ENCODE results near the gene FCRLA. TPM values are rescaled to one million over a fixed set of nuclear protein-coding genes. Genes with fewer than 3 reads are reported as not detected.

FCRLA gene
- total and polyA plus RNA-seq, 2 donors (not counting 1 experiment from before 2014, with no cell fraction given) = 140 to 248 TPM

GRCh38 chr1:161737625-161738024, 30.6 kb downstream of the FCRLA start:
- TF ChIP-seq EZH2 (IDR thresholded peaks at IDR 0.05; ENCODE audit: borderline replicate concordance, insufficient read depth, low read depth, low read length, poor library complexity, severe bottlenecking) (no peak), CTCF (IDR thresholded peaks at IDR 0.05) (no peak)
- Mint-ChIP-seq H3K27me3 (no peaks in the 10 kb centered on the region), H3K27ac (peak overlapping the region; percentile 53), H3K4me3 (no peak overlapping the region), H3K9me3 (ENCODE audit: insufficient read depth) (no peaks in the 10 kb centered on the region), H3K4me1 (peaks cover 41% of the 10 kb centered on the region)
- no peak overlapping the region for H3K9ac ChIP-seq (ENCODE audit: low read length)
- WGBS (ENCODE audit: insufficient coverage) = no CpG with 5 or more reads among the region's 2 CpGs
- POLR2A ChIA-PET = interaction anchor here (2.1 to 5.7 kb wide), 3 partner anchors 10 to 125 kb away, joined by 5 to 82 read pairs (median 12); partner anchors contain the start of gene FCRLA
- DNase-seq = no peak
- no peaks in the 10 kb centered on the region for H4K20me1 ChIP-seq (ENCODE audit: control insufficient read depth, insufficient read depth, low read length, poor library complexity, severe bottlenecking)
- no peak overlapping the region for H3K4me3 ChIP-seq (ENCODE audit: control extremely low read depth in 1 of 5, extremely low read depth in 1 of 5, insufficient read depth in 1 of 5, low read depth in 2 of 5, low read length in 4 of 5)
- intact Hi-C loops (cut with micrococcal nuclease) = no loop called here
- no peaks in the 10 kb centered on the region for H3K27me3 ChIP-seq (replicated peaks in 1 of 4; ENCODE audit: control extremely low read depth in 1 of 4, control insufficient read depth in 3 of 4, insufficient read depth in 4 of 4, low read length in 3 of 4)
- CTCF ChIA-PET = interaction anchor here (0.9 to 7.9 kb wide), 14 partner anchors 8 to 263 kb away, joined by 3 to 142 read pairs (median 6); partner anchors contain the start of genes DUSP12, FCRLA and FCRLB
- no peak overlapping the region for H3K27ac ChIP-seq (ENCODE audit: low read length in 2 of 2)
- peaks cover 34 to 35% of the 10 kb centered on the region in 2 donors for H3K4me1 ChIP-seq (ENCODE audit: control insufficient read depth in 2 of 2, insufficient read depth in 2 of 2, low read length in 2 of 2)
- no peaks in the 10 kb centered on the region for H3K36me3 ChIP-seq (replicated peaks in 1 of 2; ENCODE audit: control extremely low read depth in 1 of 2, control insufficient read depth in 1 of 2, extremely low read depth in 1 of 2, insufficient read depth in 2 of 2, low read length in 1 of 2)
- H3K9me3 ChIP-seq (ENCODE audit: control extremely low read depth in 1 of 3, control insufficient read depth in 2 of 3, insufficient read depth in 1 of 3, low read length in 2 of 3) = no peaks in the 10 kb centered on the region
- no peak for ATAC-seq (ENCODE audit: low read depth)
- no peak overlapping the region for H3K4me2 ChIP-seq (replicated peaks; ENCODE audit: low read depth, low read length, poor library complexity, severe bottlenecking)
- no peak overlapping the region for H2AFZ ChIP-seq (ENCODE audit: insufficient read depth, low read depth, low read length, poor library complexity, severe bottlenecking)
- no peaks in the 10 kb centered on the region for H3K79me2 ChIP-seq (ENCODE audit: control insufficient read depth, insufficient read depth, low read length)

- no peaks in the 10 kb centered on the region for H3K27me3 ChIP-seq (replicated peaks in 1 of 4; ENCODE audit: control extremely low read depth in 1 of 4, control insufficient read depth in 3 of 4, insufficient read depth in 4 of 4, low read length in 3 of 4)
- ATAC-seq (ENCODE audit: low read depth) (peak; percentile 69), DNase-seq (peak; percentile 80)
- no peaks in the 10 kb centered on the region for H3K9me3 Mint-ChIP-seq (ENCODE audit: insufficient read depth)
- peaks cover 41% of the 10 kb centered on the region for H3K4me1 Mint-ChIP-seq
- H3K4me2 ChIP-seq (replicated peaks; ENCODE audit: low read depth, low read length, poor library complexity, severe bottlenecking) = peak overlapping the region; percentile 65
- peaks cover 34 to 35% of the 10 kb centered on the region in 2 donors for H3K4me1 ChIP-seq (ENCODE audit: control insufficient read depth in 2 of 2, insufficient read depth in 2 of 2, low read length in 2 of 2)
- TF ChIP-seq EZH2 (IDR thresholded peaks at IDR 0.05; ENCODE audit: borderline replicate concordance, insufficient read depth, low read depth, low read length, poor library complexity, severe bottlenecking) (no peak), CTCF (IDR thresholded peaks at IDR 0.05) (peak; percentile 37)
- H3K9me3 ChIP-seq (ENCODE audit: control extremely low read depth in 1 of 3, control insufficient read depth in 2 of 3, insufficient read depth in 1 of 3, low read length in 2 of 3) = no peaks in the 10 kb centered on the region
- H3K9ac ChIP-seq (ENCODE audit: low read length) = no peak overlapping the region
- peak overlapping the region; percentile 26 for H2AFZ ChIP-seq (ENCODE audit: insufficient read depth, low read depth, low read length, poor library complexity, severe bottlenecking)
- ChIA-PET CTCF (interaction anchor here (0.7 to 7.9 kb wide), 24 partner anchors 10 to 1199 kb away, joined by 3 to 142 read pairs (median 4); partner anchors contain the start of genes DUSP12, FCRLA and HSPA6), POLR2A (interaction anchor here (0.7 to 5.7 kb wide), 8 partner anchors 11 to 307 kb away, joined by 3 to 82 read pairs (median 5); partner anchors contain the start of genes DUSP12 and FCRLA)
- H3K79me2 ChIP-seq (ENCODE audit: control insufficient read depth, insufficient read depth, low read length) = no peaks in the 10 kb centered on the region
- H3K27ac Mint-ChIP-seq = peak overlapping the region; percentile 92
- intact Hi-C loops (cut with micrococcal nuclease) = loop anchor here (1.0 kb wide), 2 partner anchors 11 to 19 kb away; no protein-coding TSS in a partner anchor
- H3K4me3 ChIP-seq (ENCODE audit: control extremely low read depth in 1 of 5, extremely low read depth in 1 of 5, insufficient read depth in 1 of 5, low read depth in 2 of 5, low read length in 4 of 5) = no peak overlapping the region
- H3K27me3 Mint-ChIP-seq = no peaks in the 10 kb centered on the region
- no peaks in the 10 kb centered on the region for H3K36me3 ChIP-seq (replicated peaks in 1 of 2; ENCODE audit: control extremely low read depth in 1 of 2, control insufficient read depth in 1 of 2, extremely low read depth in 1 of 2, insufficient read depth in 2 of 2, low read length in 1 of 2)
- peak overlapping the region; percentile 74 for H3K4me3 Mint-ChIP-seq
- no peaks in the 10 kb centered on the region for H4K20me1 ChIP-seq (ENCODE audit: control insufficient read depth, insufficient read depth, low read length, poor library complexity, severe bottlenecking)
- H3K27ac ChIP-seq (ENCODE audit: low read length in 2 of 2) = peak overlapping the region; percentile 74 to 77
- 14% methylated on average over 3 of the region's 4 CpGs for WGBS (ENCODE audit: insufficient coverage)
These were observed 31.7 kb downstream of the FCRLA start for GRCh38 chr1:161738627-161739287.
